CD4-positive, alpha-beta memory T cell (primary cell): ENCODE data around the gene DRAXIN. TPM values are rescaled to one million over a fixed set of nuclear protein-coding genes. Genes with fewer than 3 reads are reported as not detected.
A peak's percentile ranks its signal among the peaks of the same experiment; 100 is the strongest.

Source experiments
- CTCF ChIA-PET: fragments of 350-600 bp; sonication (Branson Sonifier 250); formaldehyde crosslinking; loops from one replicate; lab custom pipeline; 2021; ENCODE audit warnings: inconsistent platforms; ENCODE audit not compliant: partially characterized antibody; lab: Charles Lee
- POLR2A ChIA-PET: fragments of 350-600 bp; sonication (Branson Sonifier 250); formaldehyde crosslinking; loops from one replicate; lab custom pipeline; 2021; ENCODE audit not compliant: partially characterized antibody; lab: Charles Lee
- DNase-seq, 5 donors: peaks; one replicate each; pipeline versions ENCODE4 v3.0.0 to v3.0.0-alpha.2; 2020 to 2022; ENCODE audit warnings: mixed read lengths in 1 of 5
- H3K27ac ChIP-seq: one replicate; pipeline ENCODE4 v1.7.0; 2013; ENCODE audit warnings: low read depth, low read length
- H3K27me3 ChIP-seq: 2 replicates; pipeline ENCODE4 v1.7.0; 2013; ENCODE audit warnings: mild to moderate bottlenecking, low read length, moderate library complexity; ENCODE audit not compliant: insufficient read depth
- H3K36me3 ChIP-seq: 2 replicates; pipeline ENCODE4 v1.7.0; 2013; ENCODE audit warnings: mild to moderate bottlenecking, low read length, moderate library complexity; ENCODE audit not compliant: insufficient read depth
- H3K4me1 ChIP-seq: 2 replicates; pipeline ENCODE4 v1.7.0; 2013; ENCODE audit warnings: mild to moderate bottlenecking, low read length, moderate library complexity; ENCODE audit not compliant: insufficient read depth
- H3K4me3 ChIP-seq, 2 donors: one replicate each; pipeline ENCODE4 v1.7.0; 2013; ENCODE audit warnings: low read length in 2 of 2, mild to moderate bottlenecking in 1 of 2
- H3K9me3 ChIP-seq, 2 donors: one replicate each; pipeline ENCODE4 v1.7.0; 2013; ENCODE audit warnings: low read length in 2 of 2, control low read depth in 1 of 2; ENCODE audit not compliant: control insufficient read depth in 1 of 2
- H3K27ac Mint-ChIP-seq, 7 donors: one replicate each; pipeline ENCODE4 v1.8.0; 2020 to 2021; ENCODE audit warnings: mixed read lengths in 7 of 7, mild to moderate bottlenecking in 6 of 7, inconsistent platforms in 3 of 7, moderate library complexity in 3 of 7
- H3K27me3 Mint-ChIP-seq, 2 donors: one replicate each; pipeline ENCODE4 v1.8.0; 2020 to 2021; ENCODE audit warnings: mixed read lengths in 2 of 2
- H3K36me3 Mint-ChIP-seq, 2 donors: one replicate each; pipeline ENCODE4 v1.8.0; 2020 to 2021; ENCODE audit warnings: mixed read lengths in 2 of 2, inconsistent platforms in 1 of 2, mild to moderate bottlenecking in 1 of 2
- H3K4me1 Mint-ChIP-seq, 4 donors: one replicate each; pipeline ENCODE4 v1.8.0; 2020 to 2021; ENCODE audit warnings: mixed read lengths in 4 of 4, mild to moderate bottlenecking in 1 of 4
- H3K4me3 Mint-ChIP-seq, 8 donors: one replicate each; pipeline ENCODE4 v1.8.0; 2020 to 2021; ENCODE audit warnings: mixed read lengths in 8 of 8, mild to moderate bottlenecking in 7 of 8, moderate library complexity in 6 of 8, inconsistent platforms in 3 of 8
- H3K9me3 Mint-ChIP-seq, 8 donors: one replicate each; pipeline ENCODE4 v1.8.0; 2020 to 2021; ENCODE audit warnings: mixed read lengths in 8 of 8, mild to moderate bottlenecking in 5 of 8, inconsistent platforms in 3 of 8, moderate library complexity in 1 of 8
- intact Hi-C: fragments of 100-400 bp; cut with micrococcal nuclease; formaldehyde crosslinking; loops from one replicate; pipeline ENCODE4 v1.15.1; 2023
- polyA plus RNA-seq, 2 donors: library from polyadenylated mRNA; unstranded; fragments of 300-500 nt; fragmentation: Illumina TruSeq; gene quantifications; one replicate each; pipeline ENCODE4 v1.2.3, GENCODE V29; 2021
- total RNA-seq, 2 experiments: library from RNA; stranded (reverse); gene quantifications; one replicate each; pipeline ENCODE4 v1.2.3, GENCODE V29; 2021

DRAXIN gene
- total and polyA plus RNA-seq, 4 experiments from 2014 or later, result 0.07 to 0.23 (median 0.17) TPM; not detected in 1

DNA sequence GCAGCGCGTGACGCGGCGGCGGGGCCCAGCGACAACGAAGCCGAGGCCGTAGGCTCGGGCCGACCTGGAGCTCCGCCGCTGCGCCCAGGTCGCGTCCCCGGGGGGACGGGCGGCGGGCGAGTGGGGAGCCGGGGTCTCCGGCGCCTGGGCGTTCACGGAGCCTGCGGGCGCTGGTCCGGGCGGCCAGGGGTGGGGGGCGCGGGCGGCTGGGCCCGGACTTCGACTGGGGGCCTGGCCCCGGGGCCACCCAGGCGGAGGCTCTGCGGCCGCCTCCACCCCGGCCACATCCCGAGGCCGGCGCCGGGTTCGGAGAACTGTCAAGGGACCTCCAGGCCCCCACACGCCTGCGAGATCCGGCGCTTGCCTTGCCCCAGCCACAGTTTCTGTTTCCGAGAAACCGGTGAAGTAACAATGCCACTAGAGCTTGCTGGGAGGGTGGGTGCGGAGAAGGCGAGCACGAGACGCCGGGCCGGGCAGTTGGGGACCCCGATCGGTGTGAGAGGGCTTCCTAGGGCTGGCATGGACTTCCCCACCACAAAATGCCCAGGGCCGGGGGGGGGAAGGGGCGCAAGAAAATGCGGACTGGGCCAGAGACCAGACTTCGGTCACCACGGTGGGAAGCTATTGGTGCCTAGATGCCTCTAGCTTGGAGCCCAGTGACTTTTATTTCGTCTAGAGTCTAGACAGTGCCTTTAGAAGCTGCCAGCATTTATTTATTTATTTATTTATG is 27.0 kb upstream of the DRAXIN start:
- Histone ChIP-seq H3K27me3 (no peaks in the 10 kb centered on the region), H3K4me1 (peaks cover 7% of the 10 kb centered on the region), H3K27ac (peak overlapping the region; percentile 61), H3K4me3 (peak overlapping the region; percentile 42 to 71), H3K9me3 (no peaks in the 10 kb centered on the region), H3K36me3 (no peaks in the 10 kb centered on the region)
- ChIA-PET CTCF (interaction anchor here (1.0 to 8.4 kb wide), 17 partner anchors 10 to 627 kb away, joined by 3 to 96 read pairs (median 10); partner anchors contain the start of genes AGTRAP, FBXO2, FBXO44 and MAD2L2), POLR2A (interaction anchor here (0.8 to 3.9 kb wide), 19 partner anchors 12 to 652 kb away, joined by 3 to 73 read pairs (median 6); partner anchors contain the start of genes AGTRAP, CLCN6, FBXO2 and FBXO44)
- no peaks in the 10 kb centered on the region for H3K9me3 Mint-ChIP-seq
- H3K4me3 Mint-ChIP-seq, result peak overlapping the region; percentile 84 to 91 (median 88)
- H3K27me3 Mint-ChIP-seq, result no peaks in the 10 kb centered on the region
- H3K4me1 Mint-ChIP-seq, result no peaks in the 10 kb centered on the region
- peaks cover 6 to 22% of the 10 kb centered on the region in 2 donors for H3K36me3 Mint-ChIP-seq
- intact Hi-C loops, result loop anchor here (1.0 kb wide), 4 partner anchors 10 to 85 kb away; partner anchors contain the start of genes FBXO2, FBXO44 and MAD2L2
- DNase-seq, result peak in 3 of 5 donors; percentile 32 to 45 (median 43)
- H3K27ac Mint-ChIP-seq, result peak overlapping the region; percentile 75 to 92 (median 82)

DNA sequence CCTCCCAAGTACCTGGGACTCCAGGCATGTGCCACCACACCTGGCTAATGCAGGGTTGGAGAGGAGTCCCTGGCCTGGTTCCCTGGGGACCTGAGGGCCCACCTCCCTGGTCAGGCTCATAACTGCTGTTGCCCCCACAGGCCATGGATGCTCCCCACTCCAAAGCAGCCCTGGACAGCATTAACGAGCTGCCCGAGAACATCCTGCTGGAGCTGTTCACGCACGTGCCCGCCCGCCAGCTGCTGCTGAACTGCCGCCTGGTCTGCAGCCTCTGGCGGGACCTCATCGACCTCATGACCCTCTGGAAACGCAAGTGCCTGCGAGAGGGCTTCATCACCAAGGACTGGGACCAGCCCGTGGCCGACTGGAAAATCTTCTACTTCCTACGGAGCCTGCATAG is 23.0 kb upstream of the DRAXIN start:
- CTCF ChIA-PET, result interaction anchor here (1.3 kb wide), 1 partner anchor 13 kb away, joined by 4 read pairs; no protein-coding TSS in a partner anchor

GRCh38 chr1:11670747-11671146 is 20.8 kb upstream of the DRAXIN start:
- DNase-seq, result no peak

More for the DNA sequence above, 23.0 kb upstream of the DRAXIN start:
- no peaks in the 10 kb centered on the region for H3K9me3 Mint-ChIP-seq
- H3K27me3 ChIP-seq, result no peaks in the 10 kb centered on the region
- H3K36me3 Mint-ChIP-seq, result peaks cover 0 to 10% of the 10 kb centered on the region in 2 donors
- H3K27me3 Mint-ChIP-seq, result no peaks in the 10 kb centered on the region
- peaks cover 0 to 2% (median 0%) of the 10 kb centered on the region in 4 donors for H3K4me1 Mint-ChIP-seq
- no peak overlapping the region for H3K27ac Mint-ChIP-seq
- no peak for DNase-seq
- H3K9me3 ChIP-seq, result no peaks in the 10 kb centered on the region
- no peak overlapping the region for H3K27ac ChIP-seq
- H3K4me3 ChIP-seq, result no peak overlapping the region
- peaks cover 7% of the 10 kb centered on the region for H3K36me3 ChIP-seq
- H3K4me1 ChIP-seq, result peaks cover 4% of the 10 kb centered on the region
- H3K4me3 Mint-ChIP-seq, result peak overlapping the region in 1 of 8 donors; percentile 52
- intact Hi-C loops, result no loop called here
- POLR2A ChIA-PET, result no interaction called here

GRCh38 chr1:11671205-11671543 is 20.3 kb upstream of the DRAXIN start:
- intact Hi-C loops, result no loop called here
- no peak overlapping the region for H3K27ac ChIP-seq
- no peak overlapping the region for H3K27ac Mint-ChIP-seq

More at GRCh38 chr1:11670747-11671146, 20.8 kb upstream of the DRAXIN start:
- no peaks in the 10 kb centered on the region for H3K27me3 Mint-ChIP-seq
- intact Hi-C loops, result no loop called here
- H3K9me3 ChIP-seq, result no peaks in the 10 kb centered on the region
- no peaks in the 10 kb centered on the region for H3K4me1 ChIP-seq
- no peak overlapping the region for H3K4me3 ChIP-seq
- POLR2A ChIA-PET, result no interaction called here
- H3K27ac ChIP-seq, result no peak overlapping the region
- no peak overlapping the region for H3K4me3 Mint-ChIP-seq
- no peak overlapping the region for H3K27ac Mint-ChIP-seq
- H3K4me1 Mint-ChIP-seq, result peaks cover 0 to 2% (median 0%) of the 10 kb centered on the region in 4 donors
- peaks cover 13% of the 10 kb centered on the region for H3K36me3 ChIP-seq
- H3K36me3 Mint-ChIP-seq, result peaks cover 0 to 26% of the 10 kb centered on the region in 2 donors
- H3K9me3 Mint-ChIP-seq, result no peaks in the 10 kb centered on the region
- CTCF ChIA-PET, result no interaction called here
- no peaks in the 10 kb centered on the region for H3K27me3 ChIP-seq

GRCh38 chr1:11671544-11672286 is 19.8 kb upstream of the DRAXIN start:
- Mint-ChIP-seq H3K4me1 (peaks cover 0 to 2% (median 0%) of the 10 kb centered on the region in 4 donors), H3K27me3 (no peaks in the 10 kb centered on the region), H3K9me3 (no peaks in the 10 kb centered on the region), H3K27ac (no peak overlapping the region), H3K36me3 (peaks cover 0 to 27% of the 10 kb centered on the region in 2 donors), H3K4me3 (no peak overlapping the region)
- Histone ChIP-seq H3K27ac (no peak overlapping the region), H3K36me3 (peaks cover 16% of the 10 kb centered on the region), H3K9me3 (no peaks in the 10 kb centered on the region), H3K4me3 (no peak overlapping the region), H3K27me3 (no peaks in the 10 kb centered on the region), H3K4me1 (no peaks in the 10 kb centered on the region)
- POLR2A ChIA-PET, result no interaction called here
- no peak for DNase-seq
- intact Hi-C loops, result no loop called here
- CTCF ChIA-PET, result interaction anchor here (4.5 kb wide), 1 partner anchor 7 kb away, joined by 24 read pairs; the partner anchor contains the start of gene FBXO6

More at GRCh38 chr1:11671205-11671543, 20.3 kb upstream of the DRAXIN start:
- POLR2A ChIA-PET, result no interaction called here
- Mint-ChIP-seq H3K27me3 (no peaks in the 10 kb centered on the region), H3K4me1 (peaks cover 0 to 2% (median 0%) of the 10 kb centered on the region in 4 donors), H3K9me3 (no peaks in the 10 kb centered on the region), H3K36me3 (peaks cover 0 to 27% of the 10 kb centered on the region in 2 donors), H3K4me3 (no peak overlapping the region)
- H3K27me3 ChIP-seq, result no peaks in the 10 kb centered on the region
- DNase-seq, result no peak
- CTCF ChIA-PET, result no interaction called here
- no peak overlapping the region for H3K4me3 ChIP-seq
- H3K36me3 ChIP-seq, result peaks cover 16% of the 10 kb centered on the region
- H3K4me1 ChIP-seq, result no peaks in the 10 kb centered on the region
- H3K9me3 ChIP-seq, result no peaks in the 10 kb centered on the region

- Mint-ChIP-seq H3K9me3 (no peaks in the 10 kb centered on the region), H3K4me3 (no peak overlapping the region), H3K4me1 (peaks cover 0 to 2% (median 0%) of the 10 kb centered on the region in 4 donors), H3K36me3 (peaks cover 0 to 27% of the 10 kb centered on the region in 2 donors), H3K27ac (peak overlapping the region in 1 of 7 donors; percentile 30), H3K27me3 (no peaks in the 10 kb centered on the region)
- Histone ChIP-seq H3K27me3 (no peaks in the 10 kb centered on the region), H3K4me1 (peaks cover under 1% of the 10 kb centered on the region), H3K27ac (no peak overlapping the region), H3K36me3 (peaks cover 20% of the 10 kb centered on the region), H3K4me3 (no peak overlapping the region), H3K9me3 (no peaks in the 10 kb centered on the region)
- POLR2A ChIA-PET, result interaction anchor here (0.8 to 1.1 kb wide), 4 partner anchors 9 to 99 kb away, joined by 3 read pairs; no protein-coding TSS in a partner anchor
- intact Hi-C loops, result no loop called here
- no peak for DNase-seq
- CTCF ChIA-PET, result interaction anchor here (1.2 to 4.5 kb wide), 2 partner anchors 9 to 23 kb away, joined by 5 to 24 read pairs; partner anchors contain the start of gene FBXO6
Measured at GRCh38 chr1:11673089-11673769, 18.3 kb upstream of the DRAXIN start.
